Ishikawa (cell line): ENCODE measurements around the gene CCDC194.

ENCODE experiments used
- CEBPB ChIP-seq: IDR thresholded peaks from 2 replicates; pipeline ENCODE4 v1.6.1; 2012
- EP300 ChIP-seq: IDR thresholded peaks from 2 replicates; pipeline ENCODE4 v1.6.1; 2012; ENCODE audit warnings: borderline replicate concordance
- MAX ChIP-seq: IDR thresholded peaks from 2 replicates; pipeline ENCODE4 v1.6.1; 2012
- TAF1 ChIP-seq: IDR thresholded peaks from 2 replicates; pipeline ENCODE4 v1.6.1; 2012; ENCODE audit warnings: low read depth, mild to moderate bottlenecking
- YY1 ChIP-seq: IDR thresholded peaks from 2 replicates; pipeline ENCODE4 v1.6.1; 2012; ENCODE audit warnings: low read depth

GRCh38 chr19:17351815-17352435, 42.1 kb downstream of the CCDC194 start:
- TF ChIP-seq YY1 (no peak), EP300 (no peak), CEBPB (no peak), MAX (no peak), TAF1 (no peak)
